Astrocyte (in vitro differentiated cells and primary cell): ENCODE data around the gene KIF1A. TPM values are rescaled to one million over a fixed set of nuclear protein-coding genes. Genes with fewer than 3 reads are reported as not detected.

Experiments used
- DNase-seq: peaks from one replicate; pipeline ENCODE4 v3.0.0-alpha.2; 2010; ENCODE audit warnings: low read depth
- FAIRE-seq: peaks from 2 replicates; lab custom pipeline; 2011; peaks lifted over from hg19 to GRCh38; lab: Jason Lieb, UNC
- H2AFZ ChIP-seq: 2 replicates; pipeline ENCODE4 v1.6.0; 2012; ENCODE audit warnings: low read depth, low read length, inconsistent platforms
- H3K27ac ChIP-seq: 2 replicates; pipeline ENCODE4 v1.5.1; 2011; ENCODE audit warnings: low read depth, low read length, inconsistent platforms
- H3K27me3 ChIP-seq: 2 replicates; pipeline ENCODE4 v1.6.0; 2011; ENCODE audit warnings: low read length, inconsistent platforms; ENCODE audit not compliant: insufficient read depth
- H3K36me3 ChIP-seq: 2 replicates; pipeline ENCODE4 v1.5.1; 2011; ENCODE audit warnings: low read length, inconsistent platforms; ENCODE audit not compliant: insufficient read depth
- H3K4me1 ChIP-seq: 2 replicates; pipeline ENCODE4 v1.5.1; 2011; ENCODE audit warnings: low read length, inconsistent platforms; ENCODE audit not compliant: insufficient read depth
- H3K4me2 ChIP-seq: 2 replicates; pipeline ENCODE4 v1.6.0; 2012; ENCODE audit warnings: low read length, inconsistent platforms
- H3K4me3 ChIP-seq: 2 replicates; pipeline ENCODE4 v1.5.1; 2011; ENCODE audit warnings: low read depth, mild to moderate bottlenecking, low read length, inconsistent platforms; ENCODE audit not compliant: insufficient read depth
- H3K79me2 ChIP-seq: 2 replicates; pipeline ENCODE4 v1.6.0; 2012; ENCODE audit warnings: mild to moderate bottlenecking, low read length, inconsistent platforms; ENCODE audit not compliant: insufficient read depth
- H3K9ac ChIP-seq: 2 replicates; pipeline ENCODE4 v1.6.0; 2012; ENCODE audit warnings: mild to moderate bottlenecking, low read length, inconsistent platforms
- H3K9me3 ChIP-seq: 2 replicates; pipeline ENCODE4 v1.5.1; 2012; ENCODE audit warnings: low read depth, mild to moderate bottlenecking, low read length, inconsistent platforms; ENCODE audit not compliant: insufficient read depth
- H4K20me1 ChIP-seq: 2 replicates; pipeline ENCODE4 v1.6.0; 2012; ENCODE audit warnings: low read length, inconsistent platforms; ENCODE audit not compliant: insufficient read depth
- H3K27ac Mint-ChIP-seq: one replicate; pipeline ENCODE4 v1.8.0; 2021; ENCODE audit warnings: mild to moderate bottlenecking, mixed read lengths; ENCODE audit not compliant: unreplicated experiment
- H3K27me3 Mint-ChIP-seq: one replicate; pipeline ENCODE4 v1.8.0; 2021; ENCODE audit warnings: low read depth, mixed read lengths; ENCODE audit not compliant: unreplicated experiment
- H3K36me3 Mint-ChIP-seq: one replicate; pipeline ENCODE4 v1.8.0; 2021; ENCODE audit warnings: low read depth, mixed read lengths; ENCODE audit not compliant: unreplicated experiment
- H3K4me1 Mint-ChIP-seq: one replicate; pipeline ENCODE4 v1.8.0; 2021; ENCODE audit warnings: low read depth, mixed read lengths; ENCODE audit not compliant: unreplicated experiment
- H3K4me3 Mint-ChIP-seq: one replicate; pipeline ENCODE4 v1.8.0; 2021; ENCODE audit warnings: mild to moderate bottlenecking, moderate library complexity, mixed read lengths; ENCODE audit not compliant: unreplicated experiment
- H3K9me3 Mint-ChIP-seq: one replicate; pipeline ENCODE4 v1.8.0; 2021; ENCODE audit warnings: mild to moderate bottlenecking, mixed read lengths; ENCODE audit not compliant: unreplicated experiment
- EZH2 ChIP-seq: IDR thresholded peaks from 2 replicates; pipeline ENCODE4 v1.6.1; 2012; ENCODE audit warnings: mild to moderate bottlenecking, low read length, inconsistent platforms; ENCODE audit not compliant: insufficient read depth
- total RNA-seq: library from RNA; stranded (reverse); gene quantifications from 2 replicates; pipeline ENCODE4 v1.2.1, GENCODE V29; 2021
- TF ChIP-seq, protein P1 (sequence below): IDR thresholded peaks from 2 replicates; pipeline ENCODE4 v1.5.1; 2011; ENCODE audit warnings: low read depth, mild to moderate bottlenecking, inconsistent platforms, low read length, moderate library complexity; ENCODE audit not compliant: insufficient read depth

The KIF1A gene
- total RNA-seq, 1 donor from 2014 or later = 51.2 TPM

DNA sequence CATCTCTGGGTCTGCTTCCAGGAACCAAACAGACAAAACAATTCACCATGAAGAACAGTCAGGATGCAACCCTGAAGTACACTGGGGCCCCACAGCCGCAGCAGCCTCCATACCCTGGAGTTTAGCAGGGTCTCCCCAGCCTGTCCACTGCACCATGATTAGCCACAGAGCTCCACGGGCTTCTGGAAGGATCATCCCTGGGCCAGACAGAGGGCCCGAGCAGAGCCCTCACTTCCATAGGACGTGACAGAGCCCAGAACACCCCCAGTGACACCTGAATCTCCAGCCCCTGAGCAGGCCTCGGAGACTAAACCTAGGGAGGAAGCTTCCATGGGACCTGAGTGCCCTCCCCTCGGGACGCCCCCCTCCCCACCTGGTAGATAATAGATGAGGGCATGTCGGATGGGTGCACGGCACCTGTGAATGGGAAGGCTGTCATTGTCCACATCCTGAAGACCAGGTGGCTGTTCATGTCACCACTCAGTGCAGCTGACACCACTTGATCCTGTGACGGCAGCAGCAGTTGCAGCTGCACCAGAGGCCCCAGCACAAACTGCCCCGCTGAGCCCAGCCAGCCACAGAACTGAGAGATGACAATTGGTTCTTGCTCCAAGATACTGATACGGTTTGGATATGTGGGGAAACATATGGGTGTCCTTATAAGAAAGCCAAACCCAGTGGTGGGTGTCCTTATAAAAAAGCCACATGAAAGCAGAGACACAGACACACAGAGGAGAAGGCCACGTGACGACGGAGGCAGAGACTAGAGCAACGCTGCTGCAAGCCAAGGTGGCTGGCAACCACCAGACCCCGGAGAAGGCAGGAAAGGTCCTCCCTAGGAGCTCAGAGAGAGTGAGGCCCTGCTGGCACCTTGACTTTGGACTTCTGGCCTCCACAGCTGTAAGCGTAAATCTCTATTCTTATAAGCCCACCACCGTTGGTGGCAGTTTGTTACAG lies 23.2 kb downstream of the KIF1A start:
- H3K4me2 ChIP-seq = no peak overlapping the region
- H3K4me3 ChIP-seq = no peak overlapping the region
- DNase-seq (no peak), FAIRE-seq (no peak)
- H2AFZ ChIP-seq = no peak overlapping the region
- no peak overlapping the region for H3K9ac ChIP-seq
- H3K27me3 Mint-ChIP-seq = peaks cover 27% of the 10 kb centered on the region
- H3K4me1 Mint-ChIP-seq = peaks cover 10% of the 10 kb centered on the region
- H3K9me3 ChIP-seq = peaks cover 3% of the 10 kb centered on the region
- no peaks in the 10 kb centered on the region for H3K36me3 ChIP-seq
- no peak overlapping the region for H3K27ac ChIP-seq
- H3K79me2 ChIP-seq = no peaks in the 10 kb centered on the region
- no peaks in the 10 kb centered on the region for H3K36me3 Mint-ChIP-seq
- H3K27me3 ChIP-seq = peaks cover 29% of the 10 kb centered on the region
- no peaks in the 10 kb centered on the region for H3K9me3 Mint-ChIP-seq
- H3K4me3 Mint-ChIP-seq = no peak overlapping the region
- TF ChIP-seq EZH2 = no peak
- TF ChIP-seq, protein P1, sequence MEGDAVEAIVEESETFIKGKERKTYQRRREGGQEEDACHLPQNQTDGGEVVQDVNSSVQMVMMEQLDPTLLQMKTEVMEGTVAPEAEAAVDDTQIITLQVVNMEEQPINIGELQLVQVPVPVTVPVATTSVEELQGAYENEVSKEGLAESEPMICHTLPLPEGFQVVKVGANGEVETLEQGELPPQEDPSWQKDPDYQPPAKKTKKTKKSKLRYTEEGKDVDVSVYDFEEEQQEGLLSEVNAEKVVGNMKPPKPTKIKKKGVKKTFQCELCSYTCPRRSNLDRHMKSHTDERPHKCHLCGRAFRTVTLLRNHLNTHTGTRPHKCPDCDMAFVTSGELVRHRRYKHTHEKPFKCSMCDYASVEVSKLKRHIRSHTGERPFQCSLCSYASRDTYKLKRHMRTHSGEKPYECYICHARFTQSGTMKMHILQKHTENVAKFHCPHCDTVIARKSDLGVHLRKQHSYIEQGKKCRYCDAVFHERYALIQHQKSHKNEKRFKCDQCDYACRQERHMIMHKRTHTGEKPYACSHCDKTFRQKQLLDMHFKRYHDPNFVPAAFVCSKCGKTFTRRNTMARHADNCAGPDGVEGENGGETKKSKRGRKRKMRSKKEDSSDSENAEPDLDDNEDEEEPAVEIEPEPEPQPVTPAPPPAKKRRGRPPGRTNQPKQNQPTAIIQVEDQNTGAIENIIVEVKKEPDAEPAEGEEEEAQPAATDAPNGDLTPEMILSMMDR = no peak
- no peak overlapping the region for H3K27ac Mint-ChIP-seq
- no peaks in the 10 kb centered on the region for H3K4me1 ChIP-seq
- H4K20me1 ChIP-seq = no peaks in the 10 kb centered on the region

DNA sequence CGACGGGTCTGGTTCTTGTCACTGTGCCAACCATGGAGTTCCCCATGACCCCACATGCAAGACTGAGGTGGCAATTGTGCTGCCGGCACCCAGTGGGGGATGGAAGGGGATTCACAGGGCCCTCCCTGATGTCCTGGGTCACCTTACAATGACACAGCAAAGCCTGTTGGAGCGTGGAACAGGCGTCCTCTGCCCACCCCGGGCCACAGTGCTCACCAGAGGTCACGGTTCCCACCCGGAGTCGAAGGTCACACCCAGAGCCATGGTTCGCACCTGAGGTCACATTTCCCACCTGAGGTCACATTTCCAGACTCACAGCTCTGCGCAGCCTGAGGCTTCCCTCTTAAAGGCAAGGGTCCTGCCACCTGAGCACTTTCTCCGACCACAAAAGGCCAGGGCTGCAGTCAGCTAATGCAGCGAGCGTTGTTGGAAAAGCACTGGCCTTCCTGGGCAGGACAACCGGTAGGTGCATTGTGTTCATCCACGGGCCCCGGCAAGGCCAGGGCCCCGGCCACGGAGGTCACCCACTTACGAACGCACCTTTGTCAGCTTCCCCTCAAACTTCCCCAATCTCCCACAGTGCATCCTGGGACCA lies 24.0 kb downstream of the KIF1A start:
- peaks cover 10% of the 10 kb centered on the region for H3K4me1 Mint-ChIP-seq
- H3K4me2 ChIP-seq = no peak overlapping the region
- no peaks in the 10 kb centered on the region for H3K36me3 Mint-ChIP-seq
- H3K4me3 ChIP-seq = no peak overlapping the region
- no peak overlapping the region for H3K9ac ChIP-seq
- peaks cover 27% of the 10 kb centered on the region for H3K27me3 Mint-ChIP-seq
- H3K4me1 ChIP-seq = no peaks in the 10 kb centered on the region
- no peak overlapping the region for H3K27ac ChIP-seq
- H3K27me3 ChIP-seq = peaks cover 26% of the 10 kb centered on the region
- TF ChIP-seq EZH2 = no peak
- TF ChIP-seq, protein P1 = no peak
- H3K9me3 ChIP-seq = no peaks in the 10 kb centered on the region
- H3K4me3 Mint-ChIP-seq = no peak overlapping the region
- no peaks in the 10 kb centered on the region for H3K9me3 Mint-ChIP-seq
- FAIRE-seq (no peak), DNase-seq (no peak)
- no peak overlapping the region for H2AFZ ChIP-seq
- no peak overlapping the region for H3K27ac Mint-ChIP-seq
- H3K79me2 ChIP-seq = no peaks in the 10 kb centered on the region
- no peaks in the 10 kb centered on the region for H3K36me3 ChIP-seq
- no peaks in the 10 kb centered on the region for H4K20me1 ChIP-seq
